Kidney (tissue), 14 donors: Measurements from ENCODE around the gene SP3. TPM values are rescaled to one million over a fixed set of nuclear protein-coding genes. Genes with fewer than 3 reads are reported as not detected.

ENCODE experiments used
- DNase-seq, 5 donors: peaks; one replicate each; pipeline ENCODE4 v3.0.0-alpha.2; 2013 to 2020
- FAIRE-seq: peaks from 2 replicates; lab custom pipeline; 2012; peaks lifted over from hg19 to GRCh38; lab: Jason Lieb, UNC
- H3K27ac ChIP-seq, 2 donors: one replicate each; pipeline ENCODE4 v1.7.0; 2013; ENCODE audit warnings: low read depth in 2 of 2, low read length in 2 of 2, inconsistent platforms in 1 of 2
- H3K27me3 ChIP-seq: one replicate; pipeline ENCODE4 v1.7.1; 2013; ENCODE audit warnings: low read length, inconsistent platforms; ENCODE audit not compliant: control insufficient read depth, insufficient read depth
- H3K36me3 ChIP-seq, 3 donors: one replicate each; pipeline versions ENCODE4 v1.7.0 to v1.7.1; 2013; ENCODE audit warnings: low read length in 3 of 3, control low read depth in 1 of 3, inconsistent platforms in 1 of 3; ENCODE audit not compliant: insufficient read depth in 3 of 3, control insufficient read depth in 2 of 3
- H3K4me1 ChIP-seq, 3 donors: one replicate each; pipeline versions ENCODE4 v1.7.0 to v1.7.1; 2013; ENCODE audit warnings: low read length in 3 of 3, inconsistent platforms in 1 of 3, low read depth in 1 of 3; ENCODE audit not compliant: control insufficient read depth in 2 of 3, insufficient read depth in 2 of 3
- H3K4me3 ChIP-seq, 3 donors: one replicate each; pipeline versions ENCODE4 v1.7.0 to v1.8.1; 2013; ENCODE audit warnings: low read length in 3 of 3, control low read depth in 1 of 3, inconsistent platforms in 1 of 3
- H3K9ac ChIP-seq, 3 donors: one replicate each; pipeline versions ENCODE4 v1.7.0 to v1.7.1; 2013; ENCODE audit warnings: low read length in 3 of 3, control low read depth in 1 of 3, inconsistent platforms in 1 of 3
- H3K9me3 ChIP-seq, 3 donors: one replicate each; pipeline versions ENCODE4 v1.7.0 to v1.7.1; 2013; ENCODE audit warnings: low read length in 3 of 3, control low read depth in 1 of 3, inconsistent platforms in 1 of 3; ENCODE audit not compliant: control insufficient read depth in 2 of 3, insufficient read depth in 1 of 3
- intact Hi-C: fragments of 100-400 bp; cut with DNase I; formaldehyde crosslinking; loops from one replicate; pipeline ENCODE4 v1.11.1; 2022
- polyA plus RNA-seq: library from polyadenylated mRNA; stranded (reverse); fragments of 350-450 nt; fragmentation: Illumina TruSeq; extraction: RNeasy Lipid Tissue Mini Kit (QIAGEN cat#74804); gene quantifications from one replicate; pipeline ENCODE4 v1.2.3, GENCODE V29; 2014; ENCODE audit warnings: low read depth, low replicate concordance; ENCODE audit not compliant: insufficient read depth
- total RNA-seq: library from RNA; stranded (reverse); fragmentation: NEBNext Ultra II Directional; extraction: Animal tissue kit (Norgen Biotek cat#: 25700); gene quantifications from one replicate; pipeline ENCODE4 v1.2.1, GENCODE V29; 2021
- TF ChIP-seq, protein P1 (sequence below): IDR thresholded peaks from 3 replicates; pipeline ENCODE4 v1.5.1; 2012; ENCODE audit warnings: mild to moderate bottlenecking, moderate library complexity, borderline replicate concordance; ENCODE audit not compliant: insufficient read depth; ENCODE audit errors: extremely low read depth
- donor health status: control.
- donor health status: control.
- donor health status: control.
- donor health status: control.
- donor health status: control.
- donor health status: DM: yes; HTN: yes; CAD: no.
- donor health status: Normal renal cell carcinoma (clear cell type).

Gene SP3
- total and polyA plus RNA-seq, 2 donors from 2014 or later, result 14.5 to 86.2 TPM

DNA sequence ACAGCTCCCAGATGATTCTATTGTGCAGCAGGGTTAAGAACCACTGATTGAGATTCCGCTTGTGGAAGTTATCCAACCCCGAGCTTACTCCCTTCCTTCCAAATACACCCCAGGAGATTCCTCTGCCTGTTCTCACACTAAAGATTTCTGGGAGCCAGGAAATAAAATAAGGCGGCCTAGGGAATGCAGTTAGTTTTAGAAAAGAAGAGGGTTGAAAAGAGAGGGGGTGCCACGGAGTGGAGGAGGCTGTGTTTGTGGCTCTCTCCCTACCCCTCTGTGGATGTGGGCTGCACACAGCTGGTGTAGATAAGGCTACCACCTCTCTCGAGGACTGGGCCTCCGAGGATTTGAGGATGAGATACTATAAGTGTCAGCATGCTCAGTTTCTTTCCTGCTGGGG, 25.1 kb upstream of the SP3 start:
- intact Hi-C loops, result no loop called here
- Histone ChIP-seq H3K36me3 (no peaks in the 10 kb centered on the region), H3K9ac (no peak overlapping the region), H3K4me3 (no peak overlapping the region), H3K27me3 (no peaks in the 10 kb centered on the region), H3K4me1 (peaks cover 0 to 16% (median 4%) of the 10 kb centered on the region in 3 donors), H3K27ac (no peak overlapping the region), H3K9me3 (no peaks in the 10 kb centered on the region)
- DNase-seq (no peak), FAIRE-seq (no peak)
- TF ChIP-seq, protein P1, sequence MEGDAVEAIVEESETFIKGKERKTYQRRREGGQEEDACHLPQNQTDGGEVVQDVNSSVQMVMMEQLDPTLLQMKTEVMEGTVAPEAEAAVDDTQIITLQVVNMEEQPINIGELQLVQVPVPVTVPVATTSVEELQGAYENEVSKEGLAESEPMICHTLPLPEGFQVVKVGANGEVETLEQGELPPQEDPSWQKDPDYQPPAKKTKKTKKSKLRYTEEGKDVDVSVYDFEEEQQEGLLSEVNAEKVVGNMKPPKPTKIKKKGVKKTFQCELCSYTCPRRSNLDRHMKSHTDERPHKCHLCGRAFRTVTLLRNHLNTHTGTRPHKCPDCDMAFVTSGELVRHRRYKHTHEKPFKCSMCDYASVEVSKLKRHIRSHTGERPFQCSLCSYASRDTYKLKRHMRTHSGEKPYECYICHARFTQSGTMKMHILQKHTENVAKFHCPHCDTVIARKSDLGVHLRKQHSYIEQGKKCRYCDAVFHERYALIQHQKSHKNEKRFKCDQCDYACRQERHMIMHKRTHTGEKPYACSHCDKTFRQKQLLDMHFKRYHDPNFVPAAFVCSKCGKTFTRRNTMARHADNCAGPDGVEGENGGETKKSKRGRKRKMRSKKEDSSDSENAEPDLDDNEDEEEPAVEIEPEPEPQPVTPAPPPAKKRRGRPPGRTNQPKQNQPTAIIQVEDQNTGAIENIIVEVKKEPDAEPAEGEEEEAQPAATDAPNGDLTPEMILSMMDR, result no peak

DNA sequence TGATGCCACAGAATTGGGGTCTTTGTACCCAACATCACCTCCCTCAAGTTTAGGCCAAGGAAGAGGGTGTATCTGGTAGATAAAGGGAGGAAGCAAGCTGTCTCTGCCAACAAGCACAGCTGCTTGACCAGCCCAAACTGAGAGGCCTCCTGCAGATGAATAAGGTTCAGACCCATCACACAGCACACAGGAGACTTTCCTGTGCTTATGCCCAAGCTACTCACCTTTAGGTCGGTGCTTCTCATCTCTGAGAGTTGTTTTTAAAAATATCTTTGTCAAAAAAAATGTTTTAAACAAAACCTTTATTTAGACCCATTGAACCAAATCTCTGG, 24.7 kb upstream of the SP3 start:
- Histone ChIP-seq H3K27ac (no peak overlapping the region), H3K9ac (no peak overlapping the region), H3K9me3 (no peaks in the 10 kb centered on the region), H3K36me3 (no peaks in the 10 kb centered on the region), H3K4me3 (no peak overlapping the region), H3K27me3 (no peaks in the 10 kb centered on the region), H3K4me1 (peaks cover 0 to 16% (median 4%) of the 10 kb centered on the region in 3 donors)
- intact Hi-C loops, result no loop called here
- TF ChIP-seq, protein P1, result no peak
- DNase-seq (no peak), FAIRE-seq (no peak)

DNA sequence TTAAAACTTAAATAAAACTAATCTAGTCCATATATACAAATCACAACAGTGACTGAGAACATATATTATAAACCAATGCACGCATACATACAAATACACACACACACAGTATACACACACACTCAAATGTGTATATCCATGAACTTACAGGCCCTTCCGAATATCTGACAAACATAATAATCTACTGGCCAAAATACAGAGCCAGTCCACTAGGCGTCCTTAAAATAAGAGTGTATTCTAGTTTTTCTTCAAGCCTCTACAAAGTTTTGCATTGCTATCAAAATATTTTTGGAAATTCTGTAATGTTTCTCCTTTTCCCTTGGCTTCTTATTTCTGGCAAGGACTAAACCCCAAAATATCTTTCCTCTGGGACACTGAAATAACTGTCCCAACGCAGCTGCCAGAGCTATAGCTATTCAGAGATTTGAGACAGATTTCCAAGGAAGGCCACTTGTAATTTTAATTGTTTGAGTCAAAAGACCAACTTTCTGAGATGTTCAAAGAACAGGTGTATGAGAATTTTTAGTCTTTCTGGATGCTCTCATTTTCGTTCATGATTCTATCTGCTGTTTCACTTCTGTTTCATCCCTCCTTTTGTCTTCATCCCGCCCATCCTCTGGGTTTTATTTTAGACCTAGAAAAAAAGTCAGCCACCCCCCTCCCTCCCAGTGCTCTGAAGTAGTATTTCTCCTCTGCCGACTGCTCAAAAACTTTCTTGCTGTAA, 24.1 kb upstream of the SP3 start:
- no peak overlapping the region for H3K9ac ChIP-seq
- FAIRE-seq (no peak), DNase-seq (no peak)
- H3K27ac ChIP-seq, result no peak overlapping the region
- no peaks in the 10 kb centered on the region for H3K9me3 ChIP-seq
- no peak overlapping the region for H3K4me3 ChIP-seq
- H3K27me3 ChIP-seq, result no peaks in the 10 kb centered on the region
- no peaks in the 10 kb centered on the region for H3K36me3 ChIP-seq
- peaks cover 0 to 16% (median 4%) of the 10 kb centered on the region in 3 donors for H3K4me1 ChIP-seq
- intact Hi-C loops, result no loop called here
- TF ChIP-seq, protein P1, result no peak
